ENCODE results near the gene PTDSS2.
"Not testable (repeated sequence)": the region's sequence is repeated elsewhere in the genome, so short reads cannot be mapped to it uniquely, and the experiment has no call there.

The PTDSS2 gene

DNA sequence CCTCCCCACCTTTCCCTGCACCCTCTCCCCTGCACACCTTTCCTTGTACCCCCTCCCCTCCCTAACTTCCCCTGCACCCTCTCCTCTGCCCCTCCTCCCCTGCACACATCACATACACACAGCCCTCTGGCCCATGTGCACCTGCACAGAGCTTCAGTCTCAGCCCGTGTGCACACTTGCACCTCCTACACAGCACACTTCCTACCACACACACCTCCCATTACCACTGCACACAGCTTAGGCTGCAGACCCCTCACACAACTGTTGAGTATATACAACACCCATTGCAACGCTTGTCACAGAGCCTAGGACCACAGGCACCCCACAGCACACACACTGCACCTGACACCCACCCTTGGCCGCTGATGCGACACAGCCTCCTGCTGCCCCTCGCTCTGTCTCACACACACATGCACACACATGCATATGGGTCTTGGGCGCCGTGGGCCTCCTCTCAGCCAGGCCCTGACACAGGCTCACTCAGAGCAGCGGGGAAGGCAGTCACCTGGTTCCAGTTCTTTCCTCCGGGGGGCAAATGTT, 35.7 kb upstream of the PTDSS2 start:
- no peak for DNase-seq

DNA sequence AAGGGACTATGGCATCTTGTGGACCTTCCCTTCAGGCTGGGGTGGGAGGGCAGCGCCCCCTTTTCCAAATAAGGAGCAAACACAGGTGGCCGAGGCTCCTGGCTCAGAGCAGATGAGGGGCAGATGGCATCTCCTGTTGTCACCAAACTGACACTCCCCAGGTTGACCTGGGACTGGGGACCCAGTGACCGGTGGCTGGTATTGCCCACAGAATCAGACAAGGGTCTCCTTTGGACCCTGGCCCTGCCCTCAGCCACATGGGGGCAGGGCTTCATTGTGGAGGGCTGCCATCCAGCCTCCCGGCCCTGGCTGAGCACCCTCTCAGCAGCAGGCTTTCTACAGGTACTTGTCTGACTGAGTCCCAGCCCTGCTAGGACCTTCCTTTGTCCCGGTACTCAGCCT, 34.4 kb upstream of the PTDSS2 start:
- no peak for DNase-seq

- DNase-seq: no peak
Observed at GRCh38 chr11:416051-416756, 33.9 kb upstream of the PTDSS2 start.

DNA sequence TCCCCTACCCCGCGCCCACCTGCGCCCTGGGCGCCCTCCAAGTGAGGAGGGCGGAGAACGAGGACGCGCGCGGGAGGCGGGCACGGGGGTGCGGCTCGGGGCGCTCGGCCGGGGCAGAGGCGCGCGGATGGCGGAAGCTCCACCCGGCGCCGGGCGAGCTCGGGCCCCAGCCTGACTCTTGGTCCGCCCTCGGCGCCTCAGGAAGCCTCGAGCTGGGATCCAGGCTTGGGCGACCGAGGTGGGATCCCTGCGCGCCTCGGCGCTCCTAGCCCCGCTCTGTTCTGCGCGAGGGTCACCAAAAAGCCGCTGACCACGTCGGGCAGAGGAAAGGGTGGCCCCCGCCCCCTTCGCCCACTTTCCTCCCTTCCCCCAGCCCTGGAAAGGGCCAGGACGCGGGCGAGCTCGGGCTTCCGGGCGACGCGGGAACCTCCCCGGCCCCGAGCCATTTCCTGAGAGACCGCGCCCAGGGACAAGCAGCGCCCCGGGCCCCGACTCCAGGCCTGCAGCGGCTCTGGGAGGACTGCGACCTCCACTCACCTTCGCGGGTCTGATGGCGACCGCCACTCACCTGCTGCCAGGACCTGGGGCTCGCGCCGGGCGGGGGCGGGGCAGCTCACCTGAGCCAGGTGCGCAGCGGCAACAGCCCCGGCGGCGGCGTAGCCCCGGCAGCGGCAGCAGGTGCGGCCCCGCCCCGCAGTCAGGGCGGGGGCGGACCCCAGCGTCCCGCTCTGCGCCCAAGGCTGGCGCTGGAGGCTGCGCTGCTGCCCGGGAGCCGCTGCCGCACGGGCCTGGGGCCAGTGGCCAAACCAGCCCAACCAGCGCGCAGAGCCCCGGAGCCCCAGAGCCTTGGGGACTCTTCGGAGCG, 33.1 kb upstream of the PTDSS2 start:
- DNase-seq: no peak

DNA sequence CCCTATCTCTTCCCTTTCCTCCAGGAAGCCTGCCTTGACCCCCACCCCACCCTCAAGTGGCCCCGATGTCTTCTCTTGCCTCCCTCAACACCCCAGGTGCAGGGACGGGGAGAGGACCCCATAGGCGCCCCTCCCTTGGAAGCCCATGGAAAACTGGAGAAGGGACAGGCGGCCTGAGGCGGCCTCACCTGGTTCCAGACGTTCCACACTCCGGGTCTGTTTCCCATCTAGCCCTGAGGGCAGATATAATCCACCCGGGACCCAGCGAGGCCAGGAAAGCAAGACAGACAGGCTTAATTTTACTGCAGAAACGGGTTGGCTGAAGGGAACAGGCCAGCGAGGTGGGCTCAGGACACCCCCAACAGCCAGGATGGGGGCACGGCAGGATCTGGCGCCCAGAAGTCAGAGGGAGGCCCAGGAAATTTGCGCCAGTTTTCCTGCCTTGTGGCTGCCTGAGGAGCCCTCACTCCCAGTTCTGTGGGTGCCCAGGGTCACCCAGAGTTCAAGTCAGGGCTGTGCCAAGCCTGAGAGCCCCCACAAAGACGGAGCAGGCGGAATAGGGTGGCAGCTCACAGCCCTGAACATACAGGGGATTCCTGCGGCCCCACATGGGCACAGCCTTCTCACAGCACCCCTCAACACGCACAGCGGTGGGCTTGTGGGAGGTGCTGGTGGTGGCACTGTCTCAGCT, 32.3 kb upstream of the PTDSS2 start:
- no peak for DNase-seq

GRCh38 chr11:418343-419247, 31.5 kb upstream of the PTDSS2 start:
- no peak for DNase-seq

DNA sequence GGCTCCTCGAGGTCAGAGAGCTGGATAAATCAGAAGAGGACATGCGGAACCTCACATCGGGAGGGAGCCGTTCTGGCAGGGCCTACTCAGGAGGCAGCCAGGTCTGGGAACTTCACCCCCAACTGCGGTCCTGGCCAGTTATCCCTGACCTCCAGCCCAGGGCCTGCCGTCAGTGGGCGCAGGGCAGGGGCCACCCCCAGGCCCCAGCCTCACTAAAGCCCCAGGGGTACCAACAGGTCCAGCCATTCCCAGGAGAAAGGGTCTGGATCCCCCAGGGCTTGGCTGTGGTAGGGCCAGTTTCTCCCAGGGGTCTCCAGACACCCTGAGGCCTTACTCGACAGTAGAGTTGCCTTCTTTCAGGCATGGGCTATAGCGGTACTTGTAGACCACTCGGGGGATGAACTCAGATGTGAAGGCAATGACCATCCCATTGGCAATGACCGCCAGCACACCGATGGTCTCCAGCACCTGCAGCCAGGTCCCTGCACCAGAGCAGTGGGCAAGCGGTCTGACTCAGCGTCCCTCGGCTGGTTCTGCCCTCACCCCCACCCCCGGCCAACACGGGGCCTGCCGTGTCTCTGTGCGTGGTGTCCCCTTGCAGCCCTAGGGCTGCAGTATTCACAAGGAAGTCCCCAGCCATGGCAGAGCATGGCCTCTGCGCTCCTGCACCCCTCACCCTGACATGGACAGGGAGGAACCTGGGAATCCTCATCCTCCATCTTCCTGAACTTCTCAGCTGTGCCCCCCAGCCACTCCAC, 30.7 kb upstream of the PTDSS2 start:
- DNase-seq: no peak

DNA sequence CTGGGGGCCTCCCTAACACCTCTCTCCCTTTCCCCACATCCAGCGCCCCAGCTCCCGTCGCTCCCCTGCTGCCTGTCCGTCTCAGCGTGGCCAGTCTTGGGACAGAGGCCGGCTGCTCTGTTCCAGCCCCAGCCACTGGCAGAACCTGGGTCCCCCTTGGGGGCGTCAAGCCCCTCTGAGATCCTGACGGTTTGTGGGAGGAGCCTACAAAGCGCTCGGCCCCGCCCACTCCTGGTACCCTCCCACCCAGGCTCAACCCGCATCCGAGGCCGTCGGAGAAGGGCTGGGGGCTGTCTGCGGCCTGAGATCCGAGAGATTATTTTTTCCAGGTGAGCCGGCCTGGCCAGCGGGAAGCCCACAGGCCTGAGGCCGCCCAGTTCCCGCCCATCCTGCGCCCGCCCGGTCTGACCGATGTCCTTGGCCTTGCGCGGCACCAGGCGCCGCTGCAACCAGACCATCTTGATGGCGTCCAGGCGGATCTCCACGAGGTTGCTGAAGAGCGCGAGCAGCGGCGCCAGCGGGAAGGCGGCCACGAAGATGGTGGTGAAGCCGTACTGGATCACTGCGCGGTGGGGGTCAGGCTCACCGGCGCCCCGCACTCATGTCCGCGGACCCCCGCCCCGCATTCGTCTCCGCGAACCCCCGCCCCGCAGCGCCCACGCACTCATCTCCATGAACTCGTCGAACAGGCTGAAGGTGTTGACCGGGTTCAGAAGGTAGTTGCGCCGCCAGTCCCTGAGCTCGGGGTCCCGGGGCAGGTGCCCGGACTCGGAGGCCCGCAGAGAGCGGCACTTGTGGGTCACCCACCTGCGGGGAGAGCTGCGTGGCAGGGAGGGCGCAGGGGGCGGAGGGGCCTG, 29.8 kb upstream of the PTDSS2 start:
- DNase-seq: no peak

GRCh38 chr11:420911-421321, 29.2 kb upstream of the PTDSS2 start:
- DNase-seq: no peak

DNA sequence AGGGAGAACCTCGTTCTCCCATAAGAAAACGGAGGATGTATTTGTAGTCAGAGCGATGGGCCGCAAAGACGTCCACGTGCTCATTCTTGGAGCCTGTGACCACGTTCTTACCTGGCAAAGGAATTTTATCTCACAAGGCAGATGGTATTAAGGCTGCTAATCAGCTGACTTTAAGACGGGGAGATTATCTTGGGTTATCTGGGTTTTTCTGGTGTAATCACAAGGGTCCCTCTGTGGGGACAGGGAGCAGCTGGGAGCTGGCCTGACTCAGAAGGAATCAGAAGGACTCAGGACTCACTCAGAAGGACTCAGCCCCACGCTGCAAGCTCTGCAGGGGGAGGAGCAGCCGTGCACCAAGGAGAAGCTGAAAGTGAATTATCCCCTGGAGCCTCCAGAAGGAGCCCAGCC, 27.8 kb upstream of the PTDSS2 start:
- no peak for DNase-seq

DNA sequence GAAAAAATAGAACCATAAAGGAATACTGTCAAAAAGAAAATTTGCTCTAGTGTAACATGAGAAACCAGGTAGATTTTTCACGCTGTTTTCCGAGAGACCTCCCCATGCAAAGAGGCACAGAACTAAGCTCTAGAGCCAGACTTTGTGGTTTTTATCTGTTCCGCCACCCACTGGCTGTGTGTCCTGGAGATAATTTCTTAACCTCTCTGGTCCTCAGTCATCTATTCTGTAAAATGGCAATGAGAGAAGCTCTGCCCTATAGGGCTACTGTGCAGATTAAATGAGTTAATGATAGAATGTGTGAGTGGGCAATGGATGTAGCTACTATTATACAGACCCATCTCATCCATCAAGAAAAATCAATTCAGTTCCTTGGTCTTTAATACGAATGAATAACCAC, 25.8 kb upstream of the PTDSS2 start:
- no peak for DNase-seq

- not testable (repeated sequence) for DNase-seq
Observed at GRCh38 chr11:424766-425165, 25.3 kb upstream of the PTDSS2 start.

GRCh38 chr11:425301-425700, 24.8 kb upstream of the PTDSS2 start:
- DNase-seq: no peak

GRCh38 chr11:426851-427250, 23.2 kb upstream of the PTDSS2 start:
- no peak for DNase-seq

- no peak for DNase-seq
Observed at GRCh38 chr11:428295-428694, 21.8 kb upstream of the PTDSS2 start.

DNA sequence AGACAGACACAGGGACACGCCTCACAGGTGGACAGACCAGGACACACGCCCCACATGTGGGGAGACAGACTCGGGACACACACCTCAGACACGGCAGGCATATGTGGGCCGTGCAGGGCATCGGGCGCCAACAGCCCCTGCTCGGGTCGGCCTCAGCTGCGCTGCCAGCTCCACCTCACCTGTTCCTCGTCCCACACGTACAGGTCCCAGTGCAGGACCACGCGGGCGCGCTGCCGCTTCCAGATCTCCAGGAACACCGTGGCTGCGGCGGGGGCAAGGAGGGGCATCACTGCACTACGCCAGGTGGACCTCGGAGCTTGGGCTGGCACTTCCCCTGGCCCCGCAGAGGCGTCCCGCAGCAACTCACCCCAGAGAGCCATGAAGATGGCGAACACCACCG, 20.7 kb upstream of the PTDSS2 start:
- no peak for DNase-seq

DNA sequence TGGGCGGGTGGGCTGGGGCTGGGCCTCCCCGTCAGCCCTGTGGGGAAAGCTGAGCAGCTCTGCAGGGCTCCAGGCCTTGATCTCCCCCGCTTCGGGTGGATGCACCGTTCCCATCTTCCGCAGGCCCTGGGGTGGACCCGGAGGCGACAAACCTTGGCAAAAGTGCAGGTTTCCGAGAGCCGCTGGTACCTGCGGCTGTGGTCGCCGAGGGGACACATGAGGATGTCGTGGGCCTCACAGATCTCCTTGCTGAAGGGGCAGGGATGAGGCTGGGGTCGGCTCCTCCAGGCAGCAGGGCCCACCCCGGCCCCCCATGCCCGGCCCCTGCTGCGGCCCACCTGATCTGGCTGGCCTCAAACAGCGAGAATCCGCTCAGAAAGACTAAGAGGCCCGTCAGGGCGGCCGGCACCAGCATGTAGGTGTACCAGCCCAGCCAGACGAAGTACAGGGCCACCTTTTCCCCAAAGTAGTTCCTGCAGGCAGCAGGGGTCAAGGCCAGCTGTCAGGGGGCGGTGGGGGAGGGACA, 20.1 kb upstream of the PTDSS2 start:
- DNase-seq: no peak

DNA sequence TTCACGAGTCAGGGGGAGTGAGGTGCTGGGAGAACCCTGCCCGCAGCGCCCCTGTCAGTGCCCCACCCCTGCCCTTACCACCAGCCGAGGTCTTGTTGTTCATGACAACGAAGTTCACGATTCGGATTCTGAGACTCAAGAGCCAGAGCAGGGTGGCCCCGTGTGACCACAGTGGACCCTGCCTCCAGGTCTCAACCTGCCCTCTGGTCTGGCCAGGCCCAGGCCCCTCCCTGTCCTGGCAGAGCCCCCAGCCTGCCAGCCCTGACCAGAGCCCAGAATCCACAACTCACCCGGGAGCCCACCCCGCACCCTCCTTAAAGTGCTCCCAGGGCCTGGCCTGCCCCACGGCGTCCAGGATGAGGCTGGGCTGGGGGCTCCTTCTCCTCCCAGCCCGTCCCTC, 18.2 kb upstream of the PTDSS2 start:
- no peak for DNase-seq

- DNase-seq: no peak
Observed at GRCh38 chr11:432501-433100, 17.5 kb upstream of the PTDSS2 start.

GRCh38 chr11:433111-433510, 17.0 kb upstream of the PTDSS2 start:
- DNase-seq: no peak
